ENCODE data around the gene ATP8A1.
"Not testable (repeated sequence)": the region's sequence is repeated elsewhere in the genome, so short reads cannot be mapped to it uniquely, and the experiment has no call there.

Gene ATP8A1
- 136 to 372 (median 224) reads per million in 4 experiments for total RNA-seq

GRCh38 chr4:42656944-42657792 lies at the start of gene ATP8A1:
Gene ATP8A1, minus strand, starts transcription at chr4:42657105. Its CDS starts 232 bp downstream, at chr4:42656873.
- DNase-seq = peak; percentile 88

- no peak for DNase-seq
Measured at GRCh38 chr4:42706086-42706485, 49.2 kb upstream of the ATP8A1 start.

GRCh38 chr4:42703813-42704212 lies 46.9 kb upstream of the ATP8A1 start:
- no peak for DNase-seq

- DNase-seq = no peak
Measured at GRCh38 chr4:42702895-42703294, 46.0 kb upstream of the ATP8A1 start.

GRCh38 chr4:42701780-42702179 lies 44.9 kb upstream of the ATP8A1 start:
- DNase-seq = not testable (repeated sequence)

- DNase-seq = no peak
Measured at GRCh38 chr4:42690537-42690936, 33.6 kb upstream of the ATP8A1 start.

- DNase-seq = no peak
Measured at GRCh38 chr4:42683393-42683792, 26.5 kb upstream of the ATP8A1 start.

GRCh38 chr4:42678512-42678911 lies 21.6 kb upstream of the ATP8A1 start:
- DNase-seq = no peak

GRCh38 chr4:42676066-42676951 lies 19.4 kb upstream of the ATP8A1 start:
- no peak for DNase-seq

- DNase-seq = no peak
Measured at GRCh38 chr4:42673082-42673425, 16.1 kb upstream of the ATP8A1 start.

GRCh38 chr4:42672359-42673081 lies 15.6 kb upstream of the ATP8A1 start:
- no peak for DNase-seq

- DNase-seq = no peak
Measured at GRCh38 chr4:42671431-42672194, 14.7 kb upstream of the ATP8A1 start.

GRCh38 chr4:42658261-42658660 lies 1.4 kb upstream of the ATP8A1 start:
- DNase-seq = no peak

GRCh38 chr4:42656679-42656943 lies 294 bp downstream of the ATP8A1 start:
- no peak for DNase-seq

- peak; percentile 22 for DNase-seq
Measured at GRCh38 chr4:42655921-42656678, 805 bp downstream of the ATP8A1 start.

GRCh38 chr4:42655269-42655637 lies 1.7 kb downstream of the ATP8A1 start:
- DNase-seq = no peak

- DNase-seq = no peak
Measured at GRCh38 chr4:42654631-42655268, 2.2 kb downstream of the ATP8A1 start.

- DNase-seq = no peak
Measured at GRCh38 chr4:42653626-42654560, 3.0 kb downstream of the ATP8A1 start.

GRCh38 chr4:42652529-42653231 lies 4.2 kb downstream of the ATP8A1 start:
- not testable (repeated sequence) for DNase-seq

All from effector CD8-positive, alpha-beta T cell (primary cell).